Nephron progenitor cell (in vitro differentiated cells): ENCODE data around the gene INTS6.
"Not testable (repeated sequence)": the region's sequence is repeated elsewhere in the genome, so short reads cannot be mapped to it uniquely, and the experiment has no call there.

Experiments used
- DNase-seq: peaks from one replicate; pipeline ENCODE4 v3.0.0; 2021
- H3K27ac Mint-ChIP-seq: 2 replicates; pipeline ENCODE4 v1.8.0; 2021; ENCODE audit warnings: mild to moderate bottlenecking, moderate library complexity, mixed read lengths
- H3K27me3 Mint-ChIP-seq: 2 replicates; pipeline ENCODE4 v1.8.0; 2021; ENCODE audit warnings: mild to moderate bottlenecking, low read depth, mixed read lengths; ENCODE audit not compliant: poor library complexity
- H3K36me3 Mint-ChIP-seq: 2 replicates; pipeline ENCODE4 v1.8.0; 2021; ENCODE audit warnings: low read depth, mixed read lengths
- H3K4me1 Mint-ChIP-seq: 2 replicates; pipeline ENCODE4 v1.8.0; 2021; ENCODE audit warnings: mixed read lengths
- H3K4me3 Mint-ChIP-seq: 2 replicates; pipeline ENCODE4 v1.8.0; 2021; ENCODE audit warnings: mild to moderate bottlenecking, moderate library complexity, mixed read lengths
- H3K9me3 Mint-ChIP-seq: 2 replicates; pipeline ENCODE4 v1.8.0; 2021; ENCODE audit warnings: mild to moderate bottlenecking, moderate library complexity, mixed read lengths
- CTCF ChIP-seq: fragments of 200-600 bp; sonication (generic); IDR thresholded peaks from 2 replicates; pipeline ENCODE4 v1.5.0; 2021; ENCODE audit warnings: antibody characterized with exemption

The INTS6 gene

GRCh38 chr13:51417716-51418115 lies 35.1 kb downstream of the INTS6 start:
- Mint-ChIP-seq H3K27ac (no peak overlapping the region), H3K36me3 (peaks cover 61% of the 10 kb centered on the region)

GRCh38 chr13:51416107-51416506 lies 36.7 kb downstream of the INTS6 start:
- H3K36me3 Mint-ChIP-seq: peaks cover 65% of the 10 kb centered on the region
- no peak overlapping the region for H3K27ac Mint-ChIP-seq
- peaks cover 25% of the 10 kb centered on the region for H3K9me3 Mint-ChIP-seq
- H3K4me1 Mint-ChIP-seq: peaks cover 2% of the 10 kb centered on the region
- TF ChIP-seq CTCF: no peak
- H3K4me3 Mint-ChIP-seq: no peak overlapping the region
- H3K27me3 Mint-ChIP-seq: no peaks in the 10 kb centered on the region
- no peak for DNase-seq

More at GRCh38 chr13:51417716-51418115, 35.1 kb downstream of the INTS6 start:
- TF ChIP-seq CTCF: no peak
- H3K9me3 Mint-ChIP-seq: peaks cover 25% of the 10 kb centered on the region
- no peak overlapping the region for H3K4me3 Mint-ChIP-seq
- DNase-seq: no peak
- H3K27me3 Mint-ChIP-seq: no peaks in the 10 kb centered on the region
- peaks cover 5% of the 10 kb centered on the region for H3K4me1 Mint-ChIP-seq

GRCh38 chr13:51415339-51415738 lies 37.5 kb downstream of the INTS6 start:
- not testable (repeated sequence) for H3K27ac Mint-ChIP-seq, H3K27me3 Mint-ChIP-seq, H3K4me1 Mint-ChIP-seq, DNase-seq, H3K4me3 Mint-ChIP-seq
- peaks cover 25% of the 10 kb centered on the region for H3K9me3 Mint-ChIP-seq
- H3K36me3 Mint-ChIP-seq: peaks cover 67% of the 10 kb centered on the region

GRCh38 chr13:51412431-51412830 lies 40.4 kb downstream of the INTS6 start:
- no peak for TF ChIP-seq CTCF

GRCh38 chr13:51405176-51405575 lies 47.7 kb downstream of the INTS6 start:
- no peak for DNase-seq
- peaks cover 66% of the 10 kb centered on the region for H3K36me3 Mint-ChIP-seq
- TF ChIP-seq CTCF: no peak
- H3K27ac Mint-ChIP-seq: no peak overlapping the region
- no peaks in the 10 kb centered on the region for H3K27me3 Mint-ChIP-seq
- no peak overlapping the region for H3K4me3 Mint-ChIP-seq
- H3K9me3 Mint-ChIP-seq: peaks cover 4% of the 10 kb centered on the region
- H3K4me1 Mint-ChIP-seq: no peaks in the 10 kb centered on the region

More at GRCh38 chr13:51412431-51412830, 40.4 kb downstream of the INTS6 start:
- no peak overlapping the region for H3K27ac Mint-ChIP-seq
- H3K9me3 Mint-ChIP-seq: peaks cover 20% of the 10 kb centered on the region
- no peak overlapping the region for H3K4me3 Mint-ChIP-seq
- no peaks in the 10 kb centered on the region for H3K4me1 Mint-ChIP-seq
- H3K27me3 Mint-ChIP-seq: no peaks in the 10 kb centered on the region
- DNase-seq: no peak
- H3K36me3 Mint-ChIP-seq: peaks cover 64% of the 10 kb centered on the region

GRCh38 chr13:51397262-51397941 lies 55.4 kb downstream of the INTS6 start:
- H3K27me3 Mint-ChIP-seq: no peaks in the 10 kb centered on the region
- H3K4me3 Mint-ChIP-seq: no peak overlapping the region
- peaks cover 22% of the 10 kb centered on the region for H3K36me3 Mint-ChIP-seq
- TF ChIP-seq CTCF: no peak
- no peaks in the 10 kb centered on the region for H3K9me3 Mint-ChIP-seq
- peaks cover 21% of the 10 kb centered on the region for H3K4me1 Mint-ChIP-seq
- H3K27ac Mint-ChIP-seq: peak overlapping the region; percentile 91
- DNase-seq: no peak
